ENCODE data around the gene TMEM178A. TPM values are rescaled to one million over a fixed set of nuclear protein-coding genes. Genes with fewer than 3 reads are reported as not detected.

The TMEM178A gene
- total RNA-seq, 1 experiment from 2014 or later, result 0.79 TPM

DNA sequence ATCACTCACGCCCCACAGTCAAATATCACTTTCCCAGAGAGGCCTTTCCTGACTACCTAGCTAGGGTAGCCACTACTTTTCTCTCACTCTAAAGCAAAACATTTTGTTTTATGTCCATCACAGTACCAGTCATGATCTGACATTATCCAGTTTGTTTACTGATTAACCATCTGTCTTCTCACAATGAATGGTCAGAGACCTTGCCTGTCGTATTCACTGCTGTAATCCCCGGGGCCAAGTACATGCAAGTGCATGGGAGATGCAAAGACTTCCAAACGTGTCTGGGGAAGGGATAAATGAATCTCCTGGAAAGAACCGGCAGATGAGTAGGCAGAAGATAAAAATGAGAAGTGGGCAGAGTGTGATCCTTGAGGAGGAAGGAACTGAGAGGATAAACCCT, 73.7 kb downstream of the TMEM178A start:
- no peak for DNase-seq (ENCODE audit: low read depth)

DNA sequence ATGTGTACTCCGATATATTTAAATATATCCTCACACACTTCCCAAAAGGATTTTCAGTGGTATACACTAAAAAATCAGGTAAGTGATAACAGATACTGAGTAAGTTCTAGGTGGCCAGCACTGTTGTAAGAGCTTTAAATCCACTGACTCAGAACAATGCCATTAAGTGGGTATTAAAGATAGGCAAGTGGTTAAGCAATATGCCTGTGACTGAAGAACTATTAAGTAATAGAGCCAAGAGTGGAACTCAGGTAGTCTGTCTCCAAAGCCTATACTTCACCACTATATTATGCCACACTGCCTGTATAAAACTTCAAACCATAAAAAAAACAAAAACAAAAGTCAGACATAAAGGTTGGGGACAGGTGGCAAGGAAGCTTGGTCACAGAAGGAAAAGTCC, 76.2 kb downstream of the TMEM178A start:
- no peak for DNase-seq (ENCODE audit: low read depth)

DNA sequence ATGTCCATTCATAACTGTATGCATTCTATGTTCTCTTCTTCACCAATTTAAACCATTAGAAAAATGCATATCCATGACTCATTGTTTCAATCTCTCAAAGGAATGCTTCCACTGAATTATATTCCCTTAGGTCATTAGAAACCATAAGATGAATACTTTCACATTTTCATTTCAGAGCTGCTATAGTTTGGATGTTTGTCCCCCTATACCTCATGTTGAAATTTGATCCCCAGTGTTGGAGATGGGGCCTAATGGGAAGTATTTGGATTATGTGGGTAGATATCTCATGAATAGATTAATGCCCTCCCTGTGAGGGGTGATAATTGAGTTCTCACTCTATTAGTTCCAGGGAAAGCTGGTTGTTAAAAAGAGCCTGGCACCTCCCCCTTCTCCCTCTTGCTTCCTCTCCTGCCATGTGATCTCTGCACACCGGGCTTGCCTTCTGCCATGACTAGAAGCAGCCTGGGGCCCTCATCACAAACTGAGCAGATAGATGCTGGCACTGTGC, 77.6 kb downstream of the TMEM178A start:
- peak; percentile 33 for DNase-seq (ENCODE audit: low read depth)

DNA sequence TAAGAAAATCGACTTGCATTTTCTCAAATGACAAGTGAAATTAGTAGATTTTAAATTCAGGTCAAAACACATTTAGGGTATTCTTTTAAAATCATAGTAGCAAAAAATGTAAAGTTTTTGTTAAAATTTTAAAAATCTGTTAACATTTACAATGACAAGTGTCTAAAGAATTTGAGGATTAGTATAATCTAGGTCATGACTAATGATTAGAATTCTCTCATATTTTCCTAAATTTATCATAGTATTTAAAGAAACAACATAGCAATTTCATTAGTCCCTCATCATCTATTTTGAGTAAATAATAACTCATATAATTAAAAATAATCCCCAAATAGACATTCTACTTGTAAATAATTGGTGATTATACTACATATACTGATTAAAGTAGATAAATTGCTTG, 89.7 kb downstream of the TMEM178A start:
- no peak for DNase-seq (ENCODE audit: low read depth)

DNA sequence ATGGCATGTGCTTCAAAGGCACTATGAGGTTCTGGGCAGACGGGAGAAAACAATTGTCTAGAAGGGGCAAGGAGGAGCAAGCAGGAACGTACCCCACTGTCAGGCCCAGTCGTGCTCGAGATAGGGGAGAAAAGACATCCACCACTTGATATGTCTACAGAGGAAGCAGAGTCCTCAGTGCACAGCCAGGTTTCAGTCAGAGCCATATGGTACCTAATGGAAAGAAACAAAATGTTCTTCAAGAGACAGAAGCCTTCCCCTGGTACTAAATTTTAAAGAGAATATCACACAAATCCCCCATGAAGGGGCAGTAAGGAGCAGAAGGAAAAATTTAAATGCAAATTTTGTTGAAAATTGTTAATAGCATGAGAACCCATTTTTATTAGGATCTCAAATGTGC, 91.4 kb downstream of the TMEM178A start:
- no peak for DNase-seq (ENCODE audit: low read depth)

DNA sequence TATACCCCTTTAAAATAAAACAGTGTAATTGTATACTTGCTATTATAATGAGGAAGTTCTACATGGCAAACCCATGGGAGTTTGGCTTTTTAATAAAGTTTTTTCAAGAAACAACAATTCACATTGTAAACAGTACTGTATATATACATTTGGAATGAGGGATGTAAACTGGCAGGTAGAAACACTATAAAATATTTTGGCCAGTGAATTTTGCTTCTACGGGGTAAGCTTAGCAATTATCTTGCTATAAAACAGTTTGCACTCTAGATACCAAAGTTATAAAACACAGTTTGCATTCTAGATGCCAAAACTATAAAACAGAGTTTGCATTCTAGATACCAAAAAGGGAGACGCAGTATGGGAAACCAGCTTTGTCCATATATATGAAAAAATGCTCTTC, 96.7 kb downstream of the TMEM178A start:
- DNase-seq (ENCODE audit: low read depth), result no peak

Other genes with a start within 250 kb of the TMEM178A start
- gene MAP4K3, start 228.6 kb upstream of the TMEM178A start, total RNA-seq (2014; rRNA removed; shearing (Covaris generic)), result 12.6 and 21.0 TPM in 2 replicates
- 5.3 and 8.9 TPM in 2 replicates for gene THUMPD2, start 113.3 kb downstream of the TMEM178A start, total RNA-seq (2014; rRNA removed; shearing (Covaris generic))

All from M059J (cell line).